Measurements from ENCODE around the gene CALML5. TPM values are rescaled to one million over a fixed set of nuclear protein-coding genes. Genes with fewer than 3 reads are reported as not detected.

The CALML5 gene
- total RNA-seq, 2 experiments from 2014 or later, result not detected

DNA sequence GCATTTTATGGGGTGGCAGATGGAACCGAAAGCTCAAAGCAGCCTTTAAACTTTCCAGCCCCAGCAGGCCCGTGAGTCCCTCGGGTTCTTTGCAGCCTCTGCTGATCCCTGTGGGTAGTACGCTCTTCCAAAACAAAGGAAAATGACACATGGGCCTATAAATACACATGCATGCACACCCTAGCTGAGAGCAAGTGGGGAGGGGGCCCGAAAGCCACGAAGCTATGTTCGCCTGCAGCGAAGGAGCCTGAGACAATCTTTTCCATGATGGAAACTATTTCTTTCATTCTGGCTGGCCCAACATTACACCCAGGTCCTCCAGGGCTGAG is 32.2 kb downstream of the CALML5 start:
- H3K4me1 Mint-ChIP-seq (ENCODE audit: low read depth), result no peaks in the 10 kb centered on the region
- CTCF ChIA-PET, result interaction anchor here (3.1 kb wide), 1 partner anchor 156 kb away, joined by 10 read pairs; no protein-coding TSS in a partner anchor
- no peak for DNase-seq
- intact Hi-C loops (cut with micrococcal nuclease), result no loop called here
- POLR2A ChIA-PET, result no interaction called here
- no peaks in the 10 kb centered on the region for H3K36me3 Mint-ChIP-seq
- H3K27ac Mint-ChIP-seq, result no peak overlapping the region
- no peaks in the 10 kb centered on the region for H3K9me3 Mint-ChIP-seq
- H3K27me3 Mint-ChIP-seq, result no peaks in the 10 kb centered on the region
- H3K4me3 Mint-ChIP-seq, result no peak overlapping the region

DNA sequence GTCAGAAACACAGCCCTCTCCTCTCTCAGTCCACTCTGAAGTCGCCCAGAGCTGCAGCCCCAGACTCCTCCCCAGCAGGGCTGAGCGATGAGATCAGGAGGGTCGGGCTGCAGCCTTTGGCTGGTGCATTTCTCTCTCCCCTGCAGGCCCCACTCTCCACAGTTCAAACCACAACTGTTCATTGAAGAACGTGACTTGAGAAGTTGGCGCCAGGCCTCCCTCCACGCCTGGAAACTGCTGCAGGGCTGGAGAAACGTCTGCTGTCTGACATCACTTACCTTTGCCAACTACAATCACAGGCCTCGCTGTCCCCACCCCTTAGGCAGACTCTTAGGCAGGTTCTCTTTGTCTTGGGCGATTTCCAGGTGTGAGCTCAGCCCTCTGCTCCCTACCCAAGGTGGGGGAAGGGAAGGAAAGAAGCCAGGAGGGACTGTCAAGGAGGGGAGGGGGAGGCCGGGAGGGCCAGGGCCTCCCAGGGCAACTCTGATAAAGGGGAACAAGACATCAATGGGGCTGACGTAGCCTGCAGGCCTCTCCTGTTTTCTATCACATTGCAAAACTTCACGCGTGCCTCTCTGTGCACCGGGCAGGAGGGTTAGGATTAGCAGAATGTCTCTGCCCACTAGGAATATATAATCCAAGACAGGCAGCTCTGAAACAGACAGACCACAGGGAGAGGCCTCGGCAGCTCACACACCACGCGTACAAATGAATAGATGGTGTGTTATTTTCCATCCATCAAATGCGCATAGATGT is 32.7 kb downstream of the CALML5 start:
- Mint-ChIP-seq H3K4me3 (no peak overlapping the region), H3K27ac (no peak overlapping the region), H3K27me3 (no peaks in the 10 kb centered on the region), H3K9me3 (no peaks in the 10 kb centered on the region), H3K4me1 (ENCODE audit: low read depth) (no peaks in the 10 kb centered on the region), H3K36me3 (no peaks in the 10 kb centered on the region)
- intact Hi-C loops (cut with micrococcal nuclease), result no loop called here
- ChIA-PET POLR2A (no interaction called here), CTCF (interaction anchor here (3.1 kb wide), 1 partner anchor 156 kb away, joined by 10 read pairs; no protein-coding TSS in a partner anchor)
- no peak for DNase-seq

DNA sequence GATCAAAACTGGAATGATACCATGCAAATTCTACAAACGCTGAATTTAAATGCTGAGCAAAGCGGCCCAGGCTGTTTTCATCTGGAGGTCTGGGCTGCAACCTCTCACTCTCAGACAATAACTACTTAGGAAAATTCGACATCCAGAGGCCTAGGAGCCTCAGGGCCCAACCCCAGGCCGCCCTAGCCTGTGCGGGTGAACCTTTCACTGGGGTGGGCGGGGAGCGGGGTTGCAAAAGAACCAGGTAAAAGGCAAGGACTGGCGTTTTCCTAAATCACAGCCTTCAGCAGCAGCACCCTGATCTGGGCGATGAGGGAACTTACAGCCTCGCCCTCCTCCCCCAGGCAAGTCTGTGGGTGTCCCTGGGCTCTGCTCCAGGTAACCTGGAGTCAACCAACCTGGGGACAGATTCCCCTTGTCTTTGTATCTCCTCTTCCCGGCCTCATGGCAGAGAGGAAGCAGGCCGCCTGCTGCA is 33.4 kb downstream of the CALML5 start:
- H3K9me3 Mint-ChIP-seq, result no peaks in the 10 kb centered on the region
- H3K4me1 Mint-ChIP-seq (ENCODE audit: low read depth), result no peaks in the 10 kb centered on the region
- H3K27ac Mint-ChIP-seq, result no peak overlapping the region
- ChIA-PET CTCF (no interaction called here), POLR2A (no interaction called here)
- H3K27me3 Mint-ChIP-seq, result no peaks in the 10 kb centered on the region
- intact Hi-C loops (cut with micrococcal nuclease), result no loop called here
- H3K36me3 Mint-ChIP-seq, result no peaks in the 10 kb centered on the region
- H3K4me3 Mint-ChIP-seq, result no peak overlapping the region
- DNase-seq, result no peak

DNA sequence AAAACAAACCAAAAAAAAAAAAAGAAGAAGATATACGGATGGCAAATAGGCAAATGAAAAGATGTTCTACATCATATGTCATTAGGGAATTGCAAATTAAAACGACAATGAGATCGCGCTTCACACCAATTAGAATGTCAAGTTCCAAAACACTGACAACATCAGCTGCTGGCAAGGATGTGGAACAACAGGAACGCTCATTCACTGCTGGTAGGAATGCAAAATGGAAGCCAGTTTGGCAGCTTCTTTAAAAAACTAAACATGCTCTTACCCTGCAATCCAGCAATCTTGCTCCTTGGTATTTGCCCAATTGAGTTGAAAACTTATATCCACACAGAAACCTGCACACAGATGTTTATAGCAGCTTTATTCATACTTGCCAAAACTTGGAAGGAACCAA is 34.8 kb downstream of the CALML5 start:
- H3K4me1 Mint-ChIP-seq (ENCODE audit: low read depth), result no peaks in the 10 kb centered on the region
- ChIA-PET CTCF (no interaction called here), POLR2A (no interaction called here)
- no peaks in the 10 kb centered on the region for H3K9me3 Mint-ChIP-seq
- intact Hi-C loops (cut with micrococcal nuclease), result no loop called here
- DNase-seq, result no peak
- no peaks in the 10 kb centered on the region for H3K36me3 Mint-ChIP-seq
- no peaks in the 10 kb centered on the region for H3K27me3 Mint-ChIP-seq
- no peak overlapping the region for H3K4me3 Mint-ChIP-seq
- H3K27ac Mint-ChIP-seq, result no peak overlapping the region

DNA sequence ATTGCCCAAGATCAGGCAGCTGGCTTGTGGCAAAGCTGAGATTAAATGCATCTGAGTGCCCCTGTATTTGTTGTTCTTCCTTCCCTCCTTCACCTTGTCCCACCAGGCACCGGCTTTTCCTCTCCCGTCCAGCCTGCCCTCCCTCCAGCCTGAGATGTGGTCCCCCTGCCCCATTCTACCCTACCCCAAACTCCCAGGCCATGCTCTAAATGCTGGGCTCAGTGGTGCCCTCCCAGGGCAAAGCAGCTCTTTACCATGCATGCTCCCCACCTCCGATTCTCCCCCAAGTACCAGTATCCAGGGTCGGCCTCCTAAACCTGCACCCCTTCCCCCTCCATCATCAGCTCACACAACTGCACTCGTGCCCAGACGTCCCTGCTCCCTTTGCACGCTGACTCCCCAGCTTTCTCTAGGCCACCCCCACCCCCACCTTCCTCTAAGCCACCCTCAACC is 36.5 kb downstream of the CALML5 start:
- no peaks in the 10 kb centered on the region for H3K27me3 Mint-ChIP-seq
- no peak overlapping the region for H3K4me3 Mint-ChIP-seq
- H3K4me1 Mint-ChIP-seq (ENCODE audit: low read depth), result peaks cover 6% of the 10 kb centered on the region
- CTCF ChIA-PET, result interaction anchor here (1.0 to 3.2 kb wide), 3 partner anchors 20 to 166 kb away, joined by 3 to 19 read pairs (median 5); no protein-coding TSS in a partner anchor
- peaks cover 2% of the 10 kb centered on the region for H3K36me3 Mint-ChIP-seq
- H3K9me3 Mint-ChIP-seq, result no peaks in the 10 kb centered on the region
- no peak overlapping the region for H3K27ac Mint-ChIP-seq
- intact Hi-C loops (cut with micrococcal nuclease), result no loop called here
- POLR2A ChIA-PET, result no interaction called here
- DNase-seq, result no peak

DNA sequence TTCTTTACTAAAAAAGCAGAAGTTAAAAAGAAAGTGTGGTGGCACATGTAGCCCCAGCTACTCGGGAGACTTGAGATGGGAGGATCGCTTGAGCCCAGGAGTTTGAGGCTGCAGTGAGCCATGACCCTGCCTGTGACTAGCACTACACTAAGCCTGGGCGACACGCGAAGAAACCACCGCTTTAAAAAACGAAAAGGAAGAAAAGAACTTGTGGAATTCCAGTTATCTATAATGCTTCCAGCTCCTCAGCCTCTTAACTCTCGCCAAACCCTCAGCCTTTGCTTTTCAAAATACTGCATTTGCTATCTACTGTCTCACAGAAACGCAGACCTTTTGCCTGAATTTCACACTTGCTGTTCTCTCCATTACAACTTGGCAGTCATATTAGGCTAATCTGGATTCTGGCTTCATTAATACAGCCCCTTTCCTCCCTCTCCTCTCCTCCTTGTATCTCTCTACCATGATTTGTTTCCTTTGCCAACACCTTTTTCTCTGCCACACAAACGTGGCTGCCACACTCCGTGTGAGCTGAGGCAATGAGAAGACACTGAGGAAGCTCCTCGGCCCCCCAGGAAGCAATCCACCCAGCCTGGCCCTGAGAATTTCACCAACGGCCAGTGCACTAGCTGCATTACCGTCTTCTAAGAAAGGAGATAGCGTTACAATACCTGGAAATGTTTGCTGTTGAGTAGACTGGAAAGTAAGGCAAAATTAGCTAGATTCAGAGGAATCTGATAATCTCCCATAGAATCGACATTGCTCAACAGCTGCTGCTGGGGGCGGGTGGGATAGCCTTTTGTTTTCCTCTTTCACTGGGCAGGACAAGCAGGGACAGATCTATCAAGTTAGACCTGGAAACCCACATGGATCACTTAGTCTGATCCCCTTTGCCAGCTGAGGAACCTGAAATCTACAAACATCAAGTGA is 37.2 kb downstream of the CALML5 start:
- no peak overlapping the region for H3K27ac Mint-ChIP-seq
- H3K4me3 Mint-ChIP-seq, result no peak overlapping the region
- H3K27me3 Mint-ChIP-seq, result no peaks in the 10 kb centered on the region
- peaks cover 8% of the 10 kb centered on the region for H3K4me1 Mint-ChIP-seq (ENCODE audit: low read depth)
- intact Hi-C loops (cut with micrococcal nuclease), result no loop called here
- ChIA-PET POLR2A (no interaction called here), CTCF (interaction anchor here (0.9 to 3.2 kb wide), 4 partner anchors 20 to 167 kb away, joined by 3 to 19 read pairs (median 4); no protein-coding TSS in a partner anchor)
- no peaks in the 10 kb centered on the region for H3K9me3 Mint-ChIP-seq
- DNase-seq, result no peak
- H3K36me3 Mint-ChIP-seq, result peaks cover 4% of the 10 kb centered on the region

DNA sequence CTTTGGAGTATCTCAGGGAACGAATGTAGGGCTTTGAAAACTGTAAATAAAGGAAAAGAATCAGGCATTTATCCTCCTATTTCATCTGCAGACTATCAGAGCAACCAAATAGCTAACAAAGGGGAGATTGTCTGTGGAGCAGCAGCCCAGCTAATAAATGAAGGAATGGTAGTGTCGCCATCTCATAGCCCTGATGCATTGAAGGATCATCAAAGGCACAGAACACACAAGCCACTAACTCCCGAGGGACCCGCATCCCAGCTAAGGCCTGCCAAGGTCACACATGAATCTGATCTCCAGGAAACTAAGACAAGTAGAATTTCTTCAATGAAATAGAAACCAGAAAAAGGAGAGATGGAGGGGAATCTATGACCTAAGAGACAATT is 38.2 kb downstream of the CALML5 start:
- ChIA-PET POLR2A (no interaction called here), CTCF (interaction anchor here (0.6 to 3.2 kb wide), 3 partner anchors 27 to 344 kb away, joined by 3 to 19 read pairs (median 3); no protein-coding TSS in a partner anchor)
- Mint-ChIP-seq H3K9me3 (no peaks in the 10 kb centered on the region), H3K4me3 (no peak overlapping the region), H3K27me3 (no peaks in the 10 kb centered on the region), H3K4me1 (ENCODE audit: low read depth) (peaks cover 8% of the 10 kb centered on the region), H3K27ac (no peak overlapping the region), H3K36me3 (peaks cover 11% of the 10 kb centered on the region)
- intact Hi-C loops (cut with micrococcal nuclease), result no loop called here
- no peak for DNase-seq

DNA sequence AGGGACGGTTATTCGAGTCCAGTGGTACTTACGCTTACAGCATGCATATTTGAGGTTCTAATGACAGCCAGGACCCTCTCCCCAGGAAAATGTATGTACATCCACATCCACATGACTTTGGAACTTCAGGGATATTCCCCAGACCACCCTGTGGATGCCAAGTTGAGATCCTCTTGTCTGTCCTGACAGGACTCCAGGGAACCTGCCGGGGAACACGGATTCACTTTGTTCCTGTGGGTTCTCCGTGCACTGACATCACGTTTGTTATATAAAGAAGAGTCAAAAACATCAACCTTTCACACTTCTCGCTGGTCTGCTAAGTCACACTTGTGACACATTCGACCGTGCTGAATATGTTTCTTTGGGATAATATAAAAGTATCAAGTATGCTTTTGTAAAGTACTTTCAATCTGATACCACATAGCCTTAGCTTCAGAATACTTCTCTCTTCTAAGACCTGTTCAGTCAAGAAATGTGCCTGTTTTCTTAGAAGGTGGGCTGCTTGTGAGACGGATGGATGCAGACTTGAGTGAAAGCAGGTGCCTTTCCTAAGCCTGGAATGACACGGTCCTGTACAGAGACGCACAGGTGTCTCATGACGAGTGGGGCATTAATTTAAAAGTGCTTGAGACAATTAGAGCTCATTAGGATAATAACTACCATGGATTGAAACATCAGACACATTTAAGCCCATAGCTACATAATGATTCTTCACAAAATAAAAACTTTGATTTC is 38.7 kb downstream of the CALML5 start:
- DNase-seq, result no peak
- Mint-ChIP-seq H3K27me3 (no peaks in the 10 kb centered on the region), H3K4me1 (ENCODE audit: low read depth) (peaks cover 8% of the 10 kb centered on the region), H3K27ac (no peak overlapping the region), H3K4me3 (no peak overlapping the region), H3K36me3 (peaks cover 13% of the 10 kb centered on the region), H3K9me3 (no peaks in the 10 kb centered on the region)
- POLR2A ChIA-PET, result no interaction called here
- intact Hi-C loops (cut with micrococcal nuclease), result no loop called here
- CTCF ChIA-PET, result interaction anchor here (0.6 to 3.2 kb wide), 2 partner anchors 162 to 344 kb away, joined by 3 to 19 read pairs; no protein-coding TSS in a partner anchor

DNA sequence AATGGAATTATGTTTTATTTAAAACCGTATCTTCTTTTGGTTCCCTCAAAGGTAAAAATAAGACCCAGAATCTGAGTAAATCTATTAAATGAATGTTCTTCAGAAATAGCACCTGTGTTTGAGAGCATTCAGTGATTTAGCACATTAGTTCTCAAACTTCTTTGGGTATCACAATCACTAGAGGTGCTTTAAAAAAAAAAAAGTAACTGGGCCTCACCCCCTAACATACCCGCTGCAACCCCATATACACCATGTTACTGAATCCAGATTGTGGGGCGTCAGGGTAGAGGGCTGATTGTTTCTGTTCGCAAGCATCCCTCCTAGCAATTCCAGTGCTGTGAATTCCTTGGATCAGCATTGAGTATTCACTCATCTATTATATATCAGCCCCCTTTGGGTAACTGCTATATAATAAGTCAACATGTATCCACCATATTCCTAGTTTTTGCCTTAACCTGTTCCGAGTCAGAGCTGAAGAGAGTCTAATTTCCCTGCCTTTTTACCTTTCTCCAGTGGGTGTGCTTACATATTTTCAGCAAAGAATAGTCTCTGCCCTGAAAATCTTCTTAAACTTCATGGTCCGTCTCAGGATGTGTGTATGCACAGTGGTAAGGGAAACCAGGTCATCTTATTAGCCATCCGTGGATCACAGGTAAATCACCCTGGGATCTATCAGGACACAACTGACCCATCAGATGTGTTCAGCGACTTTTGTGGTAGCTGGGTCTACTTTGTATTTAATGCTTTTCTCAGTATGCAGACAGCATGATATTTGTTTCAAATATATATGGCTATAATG is 40.2 kb downstream of the CALML5 start:
- ChIA-PET CTCF (interaction anchor here (1.0 kb wide), 1 partner anchor 164 kb away, joined by 3 read pairs; no protein-coding TSS in a partner anchor), POLR2A (no interaction called here)
- Mint-ChIP-seq H3K4me3 (no peak overlapping the region), H3K27ac (no peak overlapping the region), H3K4me1 (ENCODE audit: low read depth) (peaks cover 8% of the 10 kb centered on the region), H3K9me3 (no peaks in the 10 kb centered on the region), H3K36me3 (peaks cover 24% of the 10 kb centered on the region), H3K27me3 (no peaks in the 10 kb centered on the region)
- DNase-seq, result no peak
- intact Hi-C loops (cut with micrococcal nuclease), result no loop called here

DNA sequence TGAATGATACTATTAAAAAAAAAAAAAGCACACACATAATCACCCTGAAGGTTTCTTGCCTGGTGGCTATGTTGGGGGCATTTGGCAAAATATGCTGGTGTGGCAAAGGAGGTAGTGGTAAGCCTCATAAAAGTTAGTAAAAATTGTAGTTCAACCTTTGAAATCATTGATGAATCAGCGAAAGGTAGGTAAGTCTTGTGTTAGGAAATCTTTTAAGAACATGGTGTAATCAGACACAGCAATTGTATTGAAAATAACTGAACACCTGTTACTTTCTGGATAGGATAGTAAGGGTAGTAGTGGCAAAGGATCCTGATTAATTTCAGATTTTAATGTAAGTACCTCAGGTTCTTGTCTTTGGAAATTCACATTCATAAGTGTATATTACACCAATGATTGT is 40.9 kb downstream of the CALML5 start:
- intact Hi-C loops (cut with micrococcal nuclease), result no loop called here

DNA sequence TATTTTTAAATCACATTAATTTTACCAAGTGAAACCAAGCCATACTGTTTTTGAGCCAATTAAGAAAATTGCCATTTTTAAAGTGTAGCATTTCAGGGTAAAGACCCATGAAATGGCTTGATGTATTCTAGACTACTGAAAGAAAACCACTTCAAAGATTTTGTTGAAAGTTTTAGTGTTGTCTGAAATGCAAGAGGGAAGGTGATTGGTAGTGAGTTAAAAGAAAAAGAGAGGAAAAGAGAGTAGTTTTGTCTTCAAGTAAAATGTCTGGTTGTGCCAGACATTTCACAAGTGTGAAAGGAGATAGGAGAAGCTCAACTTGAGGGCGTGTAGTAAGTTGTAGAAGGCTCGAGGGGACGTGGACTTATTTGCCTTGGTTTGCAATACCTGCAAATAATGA is 41.6 kb downstream of the CALML5 start:
- DNase-seq, result no peak
- H3K36me3 Mint-ChIP-seq, result peaks cover 38% of the 10 kb centered on the region
- intact Hi-C loops (cut with micrococcal nuclease), result no loop called here

More for the DNA sequence above, 40.9 kb downstream of the CALML5 start:
- H3K4me1 Mint-ChIP-seq (ENCODE audit: low read depth), result peaks cover 8% of the 10 kb centered on the region
- H3K36me3 Mint-ChIP-seq, result peaks cover 31% of the 10 kb centered on the region
- no peaks in the 10 kb centered on the region for H3K9me3 Mint-ChIP-seq
- no peak for DNase-seq
- CTCF ChIA-PET, result no interaction called here
- H3K4me3 Mint-ChIP-seq, result no peak overlapping the region
- H3K27me3 Mint-ChIP-seq, result no peaks in the 10 kb centered on the region
- POLR2A ChIA-PET, result no interaction called here
- no peak overlapping the region for H3K27ac Mint-ChIP-seq

More for the DNA sequence above, 41.6 kb downstream of the CALML5 start:
- CTCF ChIA-PET, result no interaction called here
- H3K27ac Mint-ChIP-seq, result no peak overlapping the region
- peaks cover 8% of the 10 kb centered on the region for H3K4me1 Mint-ChIP-seq (ENCODE audit: low read depth)
- POLR2A ChIA-PET, result no interaction called here
- H3K27me3 Mint-ChIP-seq, result no peaks in the 10 kb centered on the region
- H3K9me3 Mint-ChIP-seq, result no peaks in the 10 kb centered on the region
- no peak overlapping the region for H3K4me3 Mint-ChIP-seq

All from activated CD4-positive, alpha-beta memory T cell treated with anti-CD3 and anti-CD28 coated beads for 36 hours (primary cell).